ENCODE measurements around the gene SYNGR1.
"Not testable (repeated sequence)": the region's sequence is repeated elsewhere in the genome, so short reads cannot be mapped to it uniquely, and the experiment has no call there.

Gene SYNGR1

DNA sequence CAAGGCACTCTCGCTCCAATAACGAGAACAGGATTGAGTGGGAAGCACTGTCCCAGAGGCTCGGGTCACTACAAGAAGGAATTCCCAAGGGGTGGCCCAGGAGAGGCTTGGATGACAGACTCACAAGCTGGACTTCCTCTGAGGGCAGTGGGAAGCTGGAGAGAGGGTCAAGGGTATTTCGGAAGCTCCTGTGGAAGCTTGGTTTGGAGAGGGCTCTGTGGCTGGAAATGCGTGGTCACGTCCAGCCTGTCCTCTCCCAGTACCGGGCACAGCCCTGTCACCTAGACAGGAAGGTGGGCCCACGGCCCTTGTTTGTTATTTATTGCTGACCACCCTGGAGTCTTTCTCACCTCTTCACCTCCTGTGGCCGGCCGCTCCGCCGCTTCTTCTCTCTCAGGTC lies 5.3 kb downstream of the SYNGR1 start:
- ATAC-seq = no peak
- H3K9me3 Mint-ChIP-seq = no peaks in the 10 kb centered on the region
- H3K27me3 Mint-ChIP-seq = no peaks in the 10 kb centered on the region
- no peak overlapping the region for H3K4me3 Mint-ChIP-seq
- no peak overlapping the region for H3K27ac Mint-ChIP-seq
- peaks cover 28% of the 10 kb centered on the region for H3K4me1 Mint-ChIP-seq
- peaks cover 6% of the 10 kb centered on the region for H3K36me3 Mint-ChIP-seq

GRCh38 chr22:39355805-39356204 lies 6.0 kb downstream of the SYNGR1 start:
- not testable (repeated sequence) for ATAC-seq, H3K36me3 Mint-ChIP-seq, H3K9me3 Mint-ChIP-seq, H3K27me3 Mint-ChIP-seq, H3K4me3 Mint-ChIP-seq, H3K27ac Mint-ChIP-seq
- H3K4me1 Mint-ChIP-seq = peaks cover 26% of the 10 kb centered on the region

DNA sequence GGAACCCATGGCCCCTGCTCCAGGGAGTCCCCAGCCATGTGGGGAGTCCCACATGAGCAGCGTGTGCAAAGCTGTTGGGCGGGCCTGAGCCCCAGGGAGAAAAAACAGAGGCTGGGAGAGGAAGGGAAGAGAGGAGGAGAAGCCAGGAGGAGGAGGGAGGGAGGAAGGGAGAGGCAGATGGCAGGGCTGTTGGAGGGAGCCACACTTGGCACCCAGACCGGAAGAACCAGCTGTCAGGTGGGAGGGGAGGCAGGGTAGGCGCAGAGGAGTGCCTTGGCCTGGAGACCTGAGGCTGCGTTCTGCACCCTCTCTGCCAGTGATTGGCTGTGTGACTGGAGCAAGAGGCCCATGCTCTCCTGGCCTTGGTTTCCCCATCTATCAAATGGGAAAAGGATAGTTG lies 6.7 kb downstream of the SYNGR1 start:
- Mint-ChIP-seq H3K4me1 (peaks cover 20% of the 10 kb centered on the region), H3K4me3 (no peak overlapping the region), H3K27ac (no peak overlapping the region), H3K9me3 (no peaks in the 10 kb centered on the region), H3K36me3 (peaks cover 9% of the 10 kb centered on the region), H3K27me3 (no peaks in the 10 kb centered on the region)
- ATAC-seq = no peak

GRCh38 chr22:39357110-39358108 lies 7.6 kb downstream of the SYNGR1 start:
- H3K36me3 Mint-ChIP-seq, H3K27ac Mint-ChIP-seq, H3K27me3 Mint-ChIP-seq, H3K9me3 Mint-ChIP-seq, ATAC-seq, H3K4me3 Mint-ChIP-seq: not testable (repeated sequence)
- peaks cover 10% of the 10 kb centered on the region for H3K4me1 Mint-ChIP-seq

DNA sequence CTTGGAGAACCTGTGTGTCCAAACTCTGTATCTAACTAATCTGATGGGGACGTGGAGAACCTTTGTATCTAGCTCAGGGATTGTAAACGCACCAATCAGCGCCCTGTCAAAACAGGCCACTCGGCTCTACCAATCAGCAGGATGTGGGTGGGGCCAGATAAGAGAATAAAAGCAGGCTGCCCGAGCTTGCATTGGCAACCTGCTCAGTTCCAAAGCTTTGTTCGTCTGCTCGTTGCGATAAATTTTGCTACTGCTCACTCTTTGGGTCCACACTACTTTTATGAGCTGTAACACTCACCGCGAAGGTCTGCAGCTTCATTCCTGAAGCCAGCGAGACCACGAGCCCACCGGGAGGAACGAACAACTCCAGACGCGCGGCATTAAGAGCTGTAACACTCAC lies 8.4 kb downstream of the SYNGR1 start:
- not testable (repeated sequence) for H3K36me3 Mint-ChIP-seq, H3K4me3 Mint-ChIP-seq, H3K27ac Mint-ChIP-seq, ATAC-seq, H3K27me3 Mint-ChIP-seq, H3K9me3 Mint-ChIP-seq
- peaks cover 12% of the 10 kb centered on the region for H3K4me1 Mint-ChIP-seq

DNA sequence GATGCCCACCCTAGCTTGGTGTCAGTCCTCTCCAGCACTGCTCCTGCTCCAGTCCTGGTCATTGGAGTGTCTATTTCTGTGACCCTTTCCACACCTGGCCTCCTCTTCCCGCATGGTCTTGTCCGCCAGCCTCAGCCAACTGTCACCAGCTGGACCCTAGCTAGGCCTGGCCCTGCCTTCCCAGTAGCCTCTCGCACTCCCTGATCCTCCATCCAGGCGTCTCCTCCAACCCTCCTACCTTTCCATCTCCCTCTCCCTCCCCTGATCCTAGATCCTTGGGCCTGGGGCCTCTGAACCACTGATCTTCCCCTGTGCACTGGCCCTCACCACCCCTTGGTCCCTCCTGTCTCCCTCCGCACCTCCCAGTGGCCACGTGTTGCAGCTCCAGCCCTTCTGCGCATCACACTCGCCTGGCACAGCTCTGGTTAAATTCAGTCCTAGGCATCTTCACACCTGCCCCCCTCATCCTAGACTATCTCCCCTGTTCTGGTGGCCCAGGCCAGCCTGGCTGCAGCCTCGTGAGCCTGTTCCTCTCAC lies 9.9 kb downstream of the SYNGR1 start:
- no peak for ATAC-seq
- Mint-ChIP-seq H3K4me3 (no peak overlapping the region), H3K27me3 (no peaks in the 10 kb centered on the region), H3K27ac (peak overlapping the region; percentile 6), H3K9me3 (no peaks in the 10 kb centered on the region), H3K4me1 (peaks cover 24% of the 10 kb centered on the region), H3K36me3 (peaks cover 9% of the 10 kb centered on the region)

GRCh38 chr22:39360242-39360641 lies 10.5 kb downstream of the SYNGR1 start:
- H3K27ac Mint-ChIP-seq = peak overlapping the region; percentile 6
- peaks cover 9% of the 10 kb centered on the region for H3K36me3 Mint-ChIP-seq
- no peaks in the 10 kb centered on the region for H3K9me3 Mint-ChIP-seq

DNA sequence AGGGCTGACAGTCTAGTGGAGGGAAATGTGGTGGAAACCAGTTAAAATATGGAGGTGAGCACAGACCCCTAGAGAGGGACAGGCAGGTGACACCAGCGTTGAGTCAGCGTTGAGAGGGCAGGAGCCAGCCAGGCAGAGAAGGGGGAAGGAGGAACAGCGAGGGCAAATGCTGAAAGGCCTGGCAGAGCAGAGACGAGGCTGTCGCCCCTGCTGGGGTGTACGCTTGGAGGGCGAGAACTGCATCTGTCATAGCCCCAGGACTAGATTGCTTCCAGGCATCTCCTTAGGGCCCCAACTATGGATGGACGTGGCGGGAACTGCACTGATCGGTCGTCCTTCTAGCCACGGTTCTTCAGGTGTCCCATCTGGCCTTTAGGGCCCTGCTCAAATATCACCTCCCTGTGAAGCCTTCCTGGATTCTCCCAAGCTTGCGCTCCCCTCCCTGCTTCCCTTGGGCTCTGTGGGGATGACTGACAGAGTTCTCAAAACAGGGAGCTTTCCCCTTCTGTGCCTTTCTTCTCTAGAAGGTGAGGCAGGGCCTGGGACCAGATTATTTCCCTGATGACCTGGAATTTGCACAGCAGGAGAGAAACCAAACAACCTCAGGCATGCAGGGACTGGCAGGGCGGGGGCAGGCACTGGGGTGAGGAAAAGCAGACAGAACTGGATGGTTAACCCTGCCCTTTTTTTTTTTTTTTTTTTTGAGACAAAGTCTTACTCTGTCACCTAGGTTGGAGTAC lies 11.1 kb downstream of the SYNGR1 start:
- Mint-ChIP-seq H3K9me3 (no peaks in the 10 kb centered on the region), H3K4me1 (peaks cover 35% of the 10 kb centered on the region), H3K36me3 (peaks cover 9% of the 10 kb centered on the region), H3K27ac (no peak overlapping the region), H3K27me3 (no peaks in the 10 kb centered on the region), H3K4me3 (no peak overlapping the region)
- no peak for ATAC-seq

More at GRCh38 chr22:39360242-39360641, 10.5 kb downstream of the SYNGR1 start:
- Mint-ChIP-seq H3K27me3 (no peaks in the 10 kb centered on the region), H3K4me3 (no peak overlapping the region), H3K4me1 (peaks cover 29% of the 10 kb centered on the region)
- no peak for ATAC-seq

- H3K27ac Mint-ChIP-seq = no peak overlapping the region
- ATAC-seq = no peak
- H3K36me3 Mint-ChIP-seq = peaks cover 9% of the 10 kb centered on the region
- no peaks in the 10 kb centered on the region for H3K9me3 Mint-ChIP-seq
- H3K4me3 Mint-ChIP-seq = no peak overlapping the region
- peaks cover 35% of the 10 kb centered on the region for H3K4me1 Mint-ChIP-seq
- no peaks in the 10 kb centered on the region for H3K27me3 Mint-ChIP-seq
Measured at GRCh38 chr22:39361496-39361895, 11.7 kb downstream of the SYNGR1 start.

DNA sequence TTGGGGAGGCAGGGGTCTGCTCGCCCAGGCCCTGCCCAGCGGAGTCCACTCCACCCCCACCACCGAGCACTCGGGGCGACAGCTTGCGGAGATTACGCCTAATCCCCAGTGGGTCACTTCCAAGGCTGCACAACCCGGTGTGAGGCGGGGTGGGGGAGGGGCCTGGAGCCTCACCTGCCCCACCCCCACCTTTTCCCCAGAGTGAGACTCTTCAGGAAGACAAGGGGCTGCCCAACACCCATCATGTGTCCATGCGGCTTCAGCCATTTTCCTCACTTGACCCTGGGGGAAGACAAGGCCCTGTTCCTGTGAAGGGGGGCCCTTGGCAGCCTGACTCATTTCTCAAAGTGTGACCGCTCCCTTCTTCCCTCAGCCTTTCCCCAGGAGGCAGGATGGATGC lies 12.5 kb downstream of the SYNGR1 start:
- H3K4me1 Mint-ChIP-seq = peaks cover 42% of the 10 kb centered on the region
- ATAC-seq = no peak
- no peak overlapping the region for H3K27ac Mint-ChIP-seq
- H3K27me3 Mint-ChIP-seq = no peaks in the 10 kb centered on the region
- peaks cover 9% of the 10 kb centered on the region for H3K36me3 Mint-ChIP-seq
- H3K4me3 Mint-ChIP-seq = no peak overlapping the region
- no peaks in the 10 kb centered on the region for H3K9me3 Mint-ChIP-seq

GRCh38 chr22:39362932-39363331 lies 13.1 kb downstream of the SYNGR1 start:
- peaks cover 9% of the 10 kb centered on the region for H3K36me3 Mint-ChIP-seq
- H3K4me3 Mint-ChIP-seq = no peak overlapping the region
- no peak for ATAC-seq
- peaks cover 45% of the 10 kb centered on the region for H3K4me1 Mint-ChIP-seq
- H3K27ac Mint-ChIP-seq = no peak overlapping the region
- H3K27me3 Mint-ChIP-seq = no peaks in the 10 kb centered on the region
- no peaks in the 10 kb centered on the region for H3K9me3 Mint-ChIP-seq

DNA sequence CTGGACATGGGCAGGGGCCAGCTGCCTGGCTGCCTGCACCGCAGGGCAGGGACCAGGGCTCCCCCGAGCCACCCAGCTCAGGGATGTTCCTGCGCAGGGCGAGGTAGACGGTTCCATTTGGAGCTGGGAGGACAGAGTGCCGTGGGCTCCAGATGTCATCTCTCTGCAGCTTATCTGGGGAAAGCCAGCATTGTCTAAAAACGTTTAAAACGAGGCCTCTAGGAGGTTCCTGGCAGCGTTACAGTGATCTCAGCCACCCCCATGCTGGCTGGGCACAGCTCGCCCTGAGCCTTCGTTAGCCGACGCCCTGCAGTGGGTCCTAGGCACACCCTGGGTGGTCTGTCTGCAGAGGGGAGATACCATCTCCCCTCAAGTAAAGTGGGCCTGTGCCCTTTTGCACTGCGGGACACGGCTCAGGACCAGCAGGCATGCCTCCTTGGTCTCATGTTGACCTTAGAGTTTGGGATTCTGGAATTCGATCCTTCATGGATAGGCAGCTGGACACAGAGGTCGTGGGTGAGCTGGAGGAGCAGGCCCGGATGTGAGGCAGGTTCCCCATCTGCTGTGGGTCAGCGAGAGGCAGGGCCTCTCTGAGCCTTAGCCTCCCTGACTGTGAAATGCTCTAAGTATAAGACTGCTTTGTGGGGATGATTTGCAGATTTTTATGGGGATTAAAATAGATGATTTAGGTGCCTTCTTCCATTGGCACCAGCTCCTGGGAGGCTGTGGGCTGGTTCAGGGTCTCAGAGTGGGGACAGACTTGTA lies 14.1 kb downstream of the SYNGR1 start:
- H3K4me1 Mint-ChIP-seq = peaks cover 55% of the 10 kb centered on the region
- no peaks in the 10 kb centered on the region for H3K27me3 Mint-ChIP-seq
- H3K4me3 Mint-ChIP-seq = no peak overlapping the region
- no peak for ATAC-seq
- peaks cover 9% of the 10 kb centered on the region for H3K36me3 Mint-ChIP-seq
- H3K27ac Mint-ChIP-seq = no peak overlapping the region
- no peaks in the 10 kb centered on the region for H3K9me3 Mint-ChIP-seq

GRCh38 chr22:39364714-39365491 lies 15.1 kb downstream of the SYNGR1 start:
- peaks cover 59% of the 10 kb centered on the region for H3K4me1 Mint-ChIP-seq
- H3K9me3 Mint-ChIP-seq = no peaks in the 10 kb centered on the region

DNA sequence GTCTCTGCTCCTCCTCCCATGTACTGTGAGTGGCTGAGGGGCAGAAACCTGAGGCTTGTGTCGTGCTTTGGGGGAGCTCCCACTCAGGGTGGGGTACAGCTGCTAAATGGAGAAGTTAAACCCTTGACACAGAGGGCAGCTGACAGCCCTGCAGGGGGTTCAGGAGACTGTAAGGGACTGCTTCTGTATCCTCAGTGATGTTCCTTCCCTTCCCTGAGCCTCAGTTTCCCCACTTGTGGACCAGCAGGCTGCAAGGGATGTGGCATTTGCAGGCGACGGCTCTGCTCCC lies 15.6 kb downstream of the SYNGR1 start:
- no peak for ATAC-seq
- no peaks in the 10 kb centered on the region for H3K27me3 Mint-ChIP-seq
- no peak overlapping the region for H3K4me3 Mint-ChIP-seq
- no peaks in the 10 kb centered on the region for H3K9me3 Mint-ChIP-seq
- H3K4me1 Mint-ChIP-seq = peaks cover 54% of the 10 kb centered on the region
- H3K27ac Mint-ChIP-seq = peak overlapping the region; percentile 14
- no peaks in the 10 kb centered on the region for H3K36me3 Mint-ChIP-seq

More at GRCh38 chr22:39364714-39365491, 15.1 kb downstream of the SYNGR1 start:
- Mint-ChIP-seq H3K4me3 (no peak overlapping the region), H3K36me3 (peaks cover 5% of the 10 kb centered on the region), H3K27ac (peak overlapping the region; percentile 14), H3K27me3 (no peaks in the 10 kb centered on the region)
- no peak for ATAC-seq

Measured in stimulated activated memory B cell treated with anti-CD40 and anti-IgM and Interleukin-4, amounts not matched to agents 10 μg/mL and 1 μg/mL and 100 μg/mL, for 72 hours (primary cell).